ENCODE measurements around the gene PANK2. TPM values are rescaled to one million over a fixed set of nuclear protein-coding genes. Genes with fewer than 3 reads are reported as not detected.
A peak's percentile ranks its signal among the peaks of the same experiment; 100 is the strongest.
"Not testable (repeated sequence)": the region's sequence is repeated elsewhere in the genome, so short reads cannot be mapped to it uniquely, and the experiment has no call there.

PANK2 gene
- total and polyA plus RNA-seq, 4 experiments from 2014 or later, result 48.5 to 80.5 (median 62.9) TPM

GRCh38 chr20:3876676-3877075, 12.5 kb upstream of the PANK2 start:
- Mint-ChIP-seq H3K9me3 (peaks cover 0 to 1% (median 0%) of the 10 kb centered on the region in 8 donors), H3K36me3 (peaks cover 23 to 24% of the 10 kb centered on the region in 2 donors), H3K4me1 (peaks cover 4 to 23% (median 8%) of the 10 kb centered on the region in 4 donors), H3K27me3 (no peaks in the 10 kb centered on the region), H3K27ac (no peak overlapping the region), H3K4me3 (no peak overlapping the region)
- CTCF ChIA-PET (ENCODE audit: partially characterized antibody), result no interaction called here
- Histone ChIP-seq H3K36me3 (ENCODE audit: insufficient read depth, low read length) (peaks cover 6% of the 10 kb centered on the region), H3K9me3 (ENCODE audit: control insufficient read depth in 1 of 2, low read length in 2 of 2) (no peaks in the 10 kb centered on the region), H3K4me1 (ENCODE audit: insufficient read depth, low read length) (no peaks in the 10 kb centered on the region), H3K27ac (ENCODE audit: low read depth, low read length) (no peak overlapping the region), H3K4me3 (ENCODE audit: low read length in 2 of 2) (no peak overlapping the region), H3K27me3 (ENCODE audit: insufficient read depth, low read length) (no peaks in the 10 kb centered on the region)
- intact Hi-C loops (cut with micrococcal nuclease), result no loop called here
- POLR2A ChIA-PET (ENCODE audit: partially characterized antibody), result interaction anchor here (1.0 kb wide), 2 partner anchors 11 to 30 kb away, joined by 3 to 5 read pairs; no protein-coding TSS in a partner anchor
- DNase-seq, result no peak

- H3K4me1 Mint-ChIP-seq, result peaks cover 4 to 14% (median 7%) of the 10 kb centered on the region in 4 donors
- H3K27ac Mint-ChIP-seq, result peak overlapping the region in 1 of 7 donors; percentile 11
- ChIA-PET POLR2A (ENCODE audit: partially characterized antibody) (interaction anchor here (2.5 kb wide), 1 partner anchor 9 kb away, joined by 11 read pairs; the partner anchor contains the start of gene PANK2), CTCF (ENCODE audit: partially characterized antibody) (interaction anchor here (1.4 to 1.6 kb wide), 2 partner anchors 34 to 206 kb away, joined by 3 to 4 read pairs; no protein-coding TSS in a partner anchor)
- H3K4me3 ChIP-seq (ENCODE audit: low read length in 2 of 2); H3K36me3 ChIP-seq (ENCODE audit: insufficient read depth, low read length); H3K27me3 Mint-ChIP-seq; DNase-seq; intact Hi-C loops (cut with micrococcal nuclease); H3K4me1 ChIP-seq (ENCODE audit: insufficient read depth, low read length); H3K9me3 Mint-ChIP-seq; H3K27me3 ChIP-seq (ENCODE audit: insufficient read depth, low read length); H3K4me3 Mint-ChIP-seq; H3K27ac ChIP-seq (ENCODE audit: low read depth, low read length); H3K9me3 ChIP-seq (ENCODE audit: control insufficient read depth in 1 of 2, low read length in 2 of 2): not testable (repeated sequence)
- peaks cover 7 to 15% of the 10 kb centered on the region in 2 donors for H3K36me3 Mint-ChIP-seq
Measured at GRCh38 chr20:3878921-3879274, 10.3 kb upstream of the PANK2 start.

DNA sequence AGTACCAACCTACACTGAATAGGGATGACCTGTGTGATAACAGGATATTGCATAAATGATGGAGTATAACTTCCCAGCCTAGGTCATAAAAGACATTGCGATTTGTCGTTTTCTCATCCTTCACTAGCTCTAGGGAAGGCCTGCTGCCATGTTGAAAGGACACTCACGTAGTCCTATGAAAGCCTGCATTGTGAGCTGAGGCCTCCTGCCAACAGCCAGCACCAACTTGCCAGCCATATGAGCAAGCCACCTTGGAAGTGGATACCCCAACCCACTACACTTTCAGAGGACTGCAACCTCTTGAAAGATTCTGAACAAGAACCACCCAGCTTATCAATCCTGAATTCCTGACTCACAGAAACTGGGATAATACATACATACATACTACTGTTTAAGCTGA, 3.5 kb upstream of the PANK2 start:
- peaks cover 15% of the 10 kb centered on the region for H3K4me1 ChIP-seq (ENCODE audit: insufficient read depth, low read length)
- H3K27ac Mint-ChIP-seq, result peak overlapping the region in 1 of 7 donors; percentile 69
- H3K4me3 Mint-ChIP-seq, result peak overlapping the region in 2 of 8 donors; percentile 35 to 39
- no peak overlapping the region for H3K4me3 ChIP-seq (ENCODE audit: low read length in 2 of 2)
- ChIA-PET CTCF (ENCODE audit: partially characterized antibody) (interaction anchor here (0.8 to 3.2 kb wide), 4 partner anchors 14 to 199 kb away, joined by 3 to 10 read pairs (median 4); partner anchors contain the start of gene ADISSP), POLR2A (ENCODE audit: partially characterized antibody) (no interaction called here)
- no peaks in the 10 kb centered on the region for H3K9me3 ChIP-seq (ENCODE audit: control insufficient read depth in 1 of 2, low read length in 2 of 2)
- no peaks in the 10 kb centered on the region for H3K36me3 ChIP-seq (ENCODE audit: insufficient read depth, low read length)
- H3K4me1 Mint-ChIP-seq, result peaks cover 13 to 36% (median 22%) of the 10 kb centered on the region in 4 donors
- no peaks in the 10 kb centered on the region for H3K27me3 ChIP-seq (ENCODE audit: insufficient read depth, low read length)
- DNase-seq, result no peak
- peaks cover 0 to 2% (median 0%) of the 10 kb centered on the region in 8 donors for H3K9me3 Mint-ChIP-seq
- H3K27me3 Mint-ChIP-seq, result no peaks in the 10 kb centered on the region
- no peak overlapping the region for H3K27ac ChIP-seq (ENCODE audit: low read depth, low read length)
- H3K36me3 Mint-ChIP-seq, result peaks cover 7 to 18% of the 10 kb centered on the region in 2 donors
- intact Hi-C loops (cut with micrococcal nuclease), result no loop called here

GRCh38 chr20:3887876-3888620, 1.1 kb upstream of the PANK2 start:
- H3K4me3 ChIP-seq (ENCODE audit: low read length in 2 of 2), result peak overlapping the region; percentile 77 to 98
- no peak for DNase-seq

DNA sequence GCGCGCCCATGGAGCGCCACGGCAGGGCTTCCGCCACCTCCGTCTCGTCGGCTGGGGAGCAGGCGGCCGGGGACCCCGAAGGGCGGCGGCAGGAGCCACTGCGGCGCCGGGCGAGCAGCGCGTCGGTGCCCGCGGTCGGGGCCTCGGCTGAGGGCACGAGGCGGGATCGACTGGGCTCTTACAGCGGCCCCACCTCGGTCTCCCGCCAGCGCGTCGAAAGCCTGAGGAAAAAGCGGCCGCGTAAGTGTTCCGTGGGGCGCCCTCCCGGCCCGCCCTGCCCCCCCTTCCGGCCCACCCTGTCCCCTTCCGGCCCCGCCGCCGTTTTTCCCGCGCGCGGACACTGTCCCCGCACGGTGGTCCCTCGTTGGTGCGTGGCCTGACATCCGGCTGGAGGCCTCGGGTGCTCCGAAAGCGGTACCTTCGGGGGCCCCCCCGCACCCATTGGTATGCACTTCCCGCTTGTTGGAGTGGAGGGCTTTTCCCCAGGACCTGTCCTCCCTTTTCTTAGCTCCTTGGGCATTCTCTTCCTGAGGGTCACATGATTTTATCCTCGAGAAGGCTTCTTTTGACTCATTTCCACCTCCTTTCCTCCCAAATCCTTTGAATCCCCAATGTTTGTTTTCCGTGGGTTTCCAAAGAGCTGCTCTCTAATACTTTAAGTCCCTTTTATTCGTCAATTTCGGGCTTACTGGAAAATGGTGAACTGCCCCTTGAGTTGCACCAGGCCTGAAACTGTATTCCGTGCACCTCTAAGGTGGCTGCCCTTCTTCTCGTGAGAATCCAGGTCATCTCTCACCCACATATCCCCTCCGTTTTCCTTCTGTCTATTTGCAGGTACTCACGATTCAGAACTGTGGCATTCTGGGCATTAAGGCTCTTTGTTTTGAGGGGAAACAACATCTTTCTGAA, 556 bp downstream of the PANK2 start:
- intact Hi-C loops (cut with micrococcal nuclease), result loop anchor here (1.0 to 2.0 kb wide), 5 partner anchors 18 to 196 kb away; partner anchors contain the start of genes ADISSP, MAVS and RNF24
- Mint-ChIP-seq H3K27me3 (no peaks in the 10 kb centered on the region), H3K4me3 (peak overlapping the region; percentile 96 to 100 (median 98)), H3K9me3 (peaks cover 0 to 2% (median 0%) of the 10 kb centered on the region in 8 donors), H3K27ac (peak overlapping the region; percentile 96 to 98 (median 97)), H3K36me3 (peaks cover 9 to 35% of the 10 kb centered on the region in 2 donors), H3K4me1 (peaks cover 35 to 76% (median 53%) of the 10 kb centered on the region in 4 donors)
- Histone ChIP-seq H3K27me3 (ENCODE audit: insufficient read depth, low read length) (no peaks in the 10 kb centered on the region), H3K9me3 (ENCODE audit: control insufficient read depth in 1 of 2, low read length in 2 of 2) (no peaks in the 10 kb centered on the region), H3K4me1 (ENCODE audit: insufficient read depth, low read length) (peaks cover 53% of the 10 kb centered on the region), H3K4me3 (ENCODE audit: low read length in 2 of 2) (peak overlapping the region; percentile 96 to 98), H3K27ac (ENCODE audit: low read depth, low read length) (peak overlapping the region; percentile 79), H3K36me3 (ENCODE audit: insufficient read depth, low read length) (no peaks in the 10 kb centered on the region)
- ChIA-PET CTCF (ENCODE audit: partially characterized antibody) (interaction anchor here (0.5 to 1.8 kb wide), 5 partner anchors 17 to 202 kb away, joined by 3 to 5 read pairs (median 3); no protein-coding TSS in a partner anchor), POLR2A (ENCODE audit: partially characterized antibody) (interaction anchor here (0.7 to 4.1 kb wide), 9 partner anchors 9 to 101 kb away, joined by 3 to 16 read pairs (median 6); no protein-coding TSS in a partner anchor)
- peak; percentile 9 to 58 (median 23) for DNase-seq

More at GRCh38 chr20:3887876-3888620, 1.1 kb upstream of the PANK2 start:
- no peaks in the 10 kb centered on the region for H3K27me3 Mint-ChIP-seq
- H3K4me1 ChIP-seq (ENCODE audit: insufficient read depth, low read length), result peaks cover 38% of the 10 kb centered on the region
- intact Hi-C loops (cut with micrococcal nuclease), result loop anchor here (2.0 kb wide), 1 partner anchor 41 kb away; the partner anchor contains the start of gene MAVS
- no peaks in the 10 kb centered on the region for H3K36me3 ChIP-seq (ENCODE audit: insufficient read depth, low read length)
- peaks cover 0 to 2% (median 0%) of the 10 kb centered on the region in 8 donors for H3K9me3 Mint-ChIP-seq
- ChIA-PET CTCF (ENCODE audit: partially characterized antibody) (interaction anchor here (0.6 to 2.0 kb wide), 11 partner anchors 12 to 204 kb away, joined by 3 to 7 read pairs (median 4); no protein-coding TSS in a partner anchor), POLR2A (ENCODE audit: partially characterized antibody) (interaction anchor here (0.6 to 2.7 kb wide), 10 partner anchors 9 to 196 kb away, joined by 3 to 23 read pairs (median 6); partner anchors contain the start of gene CDC25B)
- H3K9me3 ChIP-seq (ENCODE audit: control insufficient read depth in 1 of 2, low read length in 2 of 2), result no peaks in the 10 kb centered on the region
- peak overlapping the region; percentile 96 to 97 (median 97) for H3K27ac Mint-ChIP-seq
- H3K36me3 Mint-ChIP-seq, result peaks cover 3 to 30% of the 10 kb centered on the region in 2 donors
- peak overlapping the region; percentile 79 for H3K27ac ChIP-seq (ENCODE audit: low read depth, low read length)
- H3K4me1 Mint-ChIP-seq, result peaks cover 29 to 60% (median 40%) of the 10 kb centered on the region in 4 donors
- H3K27me3 ChIP-seq (ENCODE audit: insufficient read depth, low read length), result no peaks in the 10 kb centered on the region
- H3K4me3 Mint-ChIP-seq, result peak overlapping the region; percentile 91 to 97 (median 96)

DNA sequence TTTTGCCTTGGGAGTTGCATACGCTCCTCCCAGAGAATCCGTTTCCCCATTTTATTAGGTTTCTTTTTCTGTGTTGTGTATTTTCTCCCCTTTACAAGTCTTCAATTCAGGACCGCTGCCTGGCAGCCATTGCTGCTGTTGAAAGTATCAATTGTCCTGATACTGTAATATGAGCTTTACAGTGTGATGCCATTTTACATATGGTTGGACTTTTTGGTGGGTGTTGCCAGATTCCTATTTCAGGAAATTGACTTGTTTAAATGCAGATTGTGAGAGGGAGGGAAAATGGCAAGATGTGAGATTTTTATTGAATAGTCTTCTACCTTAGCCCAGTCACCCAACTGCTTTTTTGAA, 1.2 kb downstream of the PANK2 start:
- H3K9me3 Mint-ChIP-seq, result peaks cover 0 to 2% (median 0%) of the 10 kb centered on the region in 8 donors
- POLR2A ChIA-PET (ENCODE audit: partially characterized antibody), result interaction anchor here (0.7 to 4.1 kb wide), 9 partner anchors 9 to 147 kb away, joined by 3 to 16 read pairs (median 5); no protein-coding TSS in a partner anchor
- Histone ChIP-seq H3K4me1 (ENCODE audit: insufficient read depth, low read length) (peaks cover 59% of the 10 kb centered on the region), H3K27ac (ENCODE audit: low read depth, low read length) (peak overlapping the region; percentile 79), H3K36me3 (ENCODE audit: insufficient read depth, low read length) (no peaks in the 10 kb centered on the region), H3K9me3 (ENCODE audit: control insufficient read depth in 1 of 2, low read length in 2 of 2) (no peaks in the 10 kb centered on the region), H3K4me3 (ENCODE audit: low read length in 2 of 2) (peak overlapping the region; percentile 96 to 98), H3K27me3 (ENCODE audit: insufficient read depth, low read length) (no peaks in the 10 kb centered on the region)
- peak overlapping the region; percentile 94 to 100 (median 98) for H3K4me3 Mint-ChIP-seq
- H3K36me3 Mint-ChIP-seq, result peaks cover 11 to 37% of the 10 kb centered on the region in 2 donors
- peaks cover 38 to 81% (median 57%) of the 10 kb centered on the region in 4 donors for H3K4me1 Mint-ChIP-seq
- intact Hi-C loops (cut with micrococcal nuclease), result no loop called here
- DNase-seq, result peak in 2 of 5 donors; percentile 11 to 15
- H3K27me3 Mint-ChIP-seq, result no peaks in the 10 kb centered on the region
- CTCF ChIA-PET (ENCODE audit: partially characterized antibody), result interaction anchor here (0.9 to 1.3 kb wide), 3 partner anchors 101 to 202 kb away, joined by 3 to 4 read pairs (median 3); no protein-coding TSS in a partner anchor
- H3K27ac Mint-ChIP-seq, result peak overlapping the region; percentile 96 to 98 (median 96)

All from CD4-positive, alpha-beta memory T cell (primary cell).